GM12865 (cell line): Measurements from ENCODE around the gene OXNAD1.
A peak's percentile ranks its signal among the peaks of the same experiment; 100 is the strongest.

ENCODE experiments used
- DNase-seq: peaks from one replicate; pipeline ENCODE4 v3.0.0; 2010; ENCODE audit warnings: low read depth
- H3K4me3 ChIP-seq: 2 replicates; pipeline ENCODE4 v1.5.1; 2011; ENCODE audit warnings: mild to moderate bottlenecking, low read depth, low read length, control low read depth
- CTCF ChIP-seq: IDR thresholded peaks from 2 replicates; pipeline ENCODE4 v1.5.1; 2011; ENCODE audit warnings: low read length, control low read depth, low read depth, inconsistent platforms; ENCODE audit not compliant: insufficient read depth; ENCODE audit errors: missing control alignments

OXNAD1 gene

GRCh38 chr3:16337856-16338540 is 73.0 kb downstream of the OXNAD1 start:
- no peak overlapping the region for H3K4me3 ChIP-seq
- TF ChIP-seq CTCF = no peak
- DNase-seq = peak; percentile 71

- no peak for TF ChIP-seq CTCF
- no peak overlapping the region for H3K4me3 ChIP-seq
Observed at GRCh38 chr3:16338999-16339398, 74.0 kb downstream of the OXNAD1 start.

GRCh38 chr3:16343101-16343500 is 78.1 kb downstream of the OXNAD1 start:
- H3K4me3 ChIP-seq = no peak overlapping the region
- TF ChIP-seq CTCF = no peak
- no peak for DNase-seq

More at GRCh38 chr3:16338999-16339398, 74.0 kb downstream of the OXNAD1 start:
- peak; percentile 17 for DNase-seq

GRCh38 chr3:16346413-16347081 is 81.5 kb downstream of the OXNAD1 start:
- H3K4me3 ChIP-seq = no peak overlapping the region
- no peak for TF ChIP-seq CTCF
- no peak for DNase-seq

GRCh38 chr3:16347548-16347947 is 82.5 kb downstream of the OXNAD1 start:
- no peak for TF ChIP-seq CTCF
- DNase-seq = no peak
- no peak overlapping the region for H3K4me3 ChIP-seq

- no peak for TF ChIP-seq CTCF
- DNase-seq = no peak
- H3K4me3 ChIP-seq = no peak overlapping the region
Observed at GRCh38 chr3:16349986-16350596, 85.1 kb downstream of the OXNAD1 start.
